Vagina (tissue), 2 donors: Measurements from ENCODE around the gene SNORC. TPM values are rescaled to one million over a fixed set of nuclear protein-coding genes. Genes with fewer than 3 reads are reported as not detected.

Experiments
- DNase-seq, 2 donors: peaks; one replicate each; pipeline ENCODE4 v3.0.0-alpha.2; 2017; ENCODE audit errors: extremely low spot score in 2 of 2
- H3K27ac ChIP-seq: fragments of 200-600 bp; sonication (generic); one replicate; pipeline ENCODE4 v1.5.1; 2019
- H3K27me3 ChIP-seq: fragments of 200-600 bp; sonication (generic); one replicate; pipeline ENCODE4 v1.5.1; 2019
- H3K36me3 ChIP-seq, 2 donors: fragments of 200-600 bp; sonication (generic); one replicate each; pipeline ENCODE4 v1.5.1; 2017 to 2019
- H3K4me1 ChIP-seq: fragments of 200-600 bp; sonication (generic); one replicate; pipeline ENCODE4 v1.5.1; 2019
- H3K4me3 ChIP-seq, 2 donors: fragments of 200-600 bp; sonication (generic); 1 replicate in 1 of 2; 2 replicates in 1 of 2; pipeline ENCODE4 v1.5.1; 2016 to 2019
- H3K9me3 ChIP-seq: fragments of 200-600 bp; sonication (generic); one replicate; pipeline ENCODE4 v1.5.1; 2019
- POLR2A ChIP-seq, 2 donors: fragments of 450-650 bp; IDR thresholded peaks; one replicate each; pipeline ENCODE4 v1.6.1; 2017; ENCODE audit warnings: antibody characterized with exemption in 2 of 2, mild to moderate bottlenecking in 2 of 2, moderate library complexity in 2 of 2
- POLR2AphosphoS5 ChIP-seq, 2 donors: sonication (generic); formaldehyde crosslinking; IDR thresholded peaks; one replicate each; pipeline ENCODE4 v1.9.0; 2017; ENCODE audit warnings: antibody characterized with exemption in 2 of 2, mild to moderate bottlenecking in 2 of 2, low read depth in 1 of 2; ENCODE audit not compliant: insufficient read depth in 1 of 2
- intact Hi-C: fragments of 100-400 bp; cut with DNase I; formaldehyde crosslinking; loops from one replicate; pipeline ENCODE4 v1.15.1; 2023
- total RNA-seq: library from RNA; depleted of rRNA; stranded (reverse); fragments of >200 nt; gene quantifications from one replicate; pipeline ENCODE4 v1.2.3, GENCODE V29; 2016
- TF ChIP-seq, protein P1 (sequence below), 3 experiments: fragments of 450-650 bp in 2 of 3; fragments of 200-600 bp in 1 of 3; sonication (generic) in 1 of 3; IDR thresholded peaks; one replicate each; pipeline ENCODE4 v1.5.1; 2017 to 2019; ENCODE audit warnings: antibody characterized with exemption in 3 of 3, mild to moderate bottlenecking in 2 of 3, moderate library complexity in 2 of 3

Gene SNORC
- total RNA-seq, 1 donor from 2014 or later, result not detected

DNA sequence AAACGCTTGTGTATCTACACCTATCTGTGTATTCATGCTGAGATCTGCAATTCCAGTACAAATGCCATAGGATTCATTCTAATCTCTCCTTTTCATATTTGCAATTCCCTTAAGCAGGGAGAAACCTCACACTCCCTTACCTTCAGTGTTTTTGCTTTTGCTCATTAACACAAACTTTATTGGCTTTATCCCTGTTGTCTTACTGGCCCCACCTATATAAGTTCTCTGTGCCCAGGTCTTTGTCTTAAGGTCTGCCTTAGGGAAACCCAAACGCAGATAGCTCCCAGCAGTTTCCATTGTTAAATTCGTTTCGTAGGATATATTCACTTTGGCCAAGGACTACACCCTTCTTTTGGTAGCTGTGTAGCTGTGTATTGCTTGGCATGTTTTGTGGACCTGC lies 4.0 kb upstream of the SNORC start:
- peak in 1 of 2 donors; percentile 10 for DNase-seq
- Histone ChIP-seq H3K4me3 (no peak overlapping the region), H3K27ac (no peak overlapping the region), H3K9me3 (no peaks in the 10 kb centered on the region), H3K36me3 (no peaks in the 10 kb centered on the region), H3K4me1 (no peaks in the 10 kb centered on the region), H3K27me3 (no peaks in the 10 kb centered on the region)
- TF ChIP-seq, protein P1, sequence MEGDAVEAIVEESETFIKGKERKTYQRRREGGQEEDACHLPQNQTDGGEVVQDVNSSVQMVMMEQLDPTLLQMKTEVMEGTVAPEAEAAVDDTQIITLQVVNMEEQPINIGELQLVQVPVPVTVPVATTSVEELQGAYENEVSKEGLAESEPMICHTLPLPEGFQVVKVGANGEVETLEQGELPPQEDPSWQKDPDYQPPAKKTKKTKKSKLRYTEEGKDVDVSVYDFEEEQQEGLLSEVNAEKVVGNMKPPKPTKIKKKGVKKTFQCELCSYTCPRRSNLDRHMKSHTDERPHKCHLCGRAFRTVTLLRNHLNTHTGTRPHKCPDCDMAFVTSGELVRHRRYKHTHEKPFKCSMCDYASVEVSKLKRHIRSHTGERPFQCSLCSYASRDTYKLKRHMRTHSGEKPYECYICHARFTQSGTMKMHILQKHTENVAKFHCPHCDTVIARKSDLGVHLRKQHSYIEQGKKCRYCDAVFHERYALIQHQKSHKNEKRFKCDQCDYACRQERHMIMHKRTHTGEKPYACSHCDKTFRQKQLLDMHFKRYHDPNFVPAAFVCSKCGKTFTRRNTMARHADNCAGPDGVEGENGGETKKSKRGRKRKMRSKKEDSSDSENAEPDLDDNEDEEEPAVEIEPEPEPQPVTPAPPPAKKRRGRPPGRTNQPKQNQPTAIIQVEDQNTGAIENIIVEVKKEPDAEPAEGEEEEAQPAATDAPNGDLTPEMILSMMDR (IDR thresholded peaks at IDR 0.05), result no peak
- no peak for TF ChIP-seq POLR2A (IDR thresholded peaks at IDR 0.05)
- no peak for TF ChIP-seq POLR2AphosphoS5 (IDR thresholded peaks at IDR 0.05; ENCODE audit: insufficient read depth in 1 of 2, low read depth in 1 of 2)
- intact Hi-C loops, result no loop called here

DNA sequence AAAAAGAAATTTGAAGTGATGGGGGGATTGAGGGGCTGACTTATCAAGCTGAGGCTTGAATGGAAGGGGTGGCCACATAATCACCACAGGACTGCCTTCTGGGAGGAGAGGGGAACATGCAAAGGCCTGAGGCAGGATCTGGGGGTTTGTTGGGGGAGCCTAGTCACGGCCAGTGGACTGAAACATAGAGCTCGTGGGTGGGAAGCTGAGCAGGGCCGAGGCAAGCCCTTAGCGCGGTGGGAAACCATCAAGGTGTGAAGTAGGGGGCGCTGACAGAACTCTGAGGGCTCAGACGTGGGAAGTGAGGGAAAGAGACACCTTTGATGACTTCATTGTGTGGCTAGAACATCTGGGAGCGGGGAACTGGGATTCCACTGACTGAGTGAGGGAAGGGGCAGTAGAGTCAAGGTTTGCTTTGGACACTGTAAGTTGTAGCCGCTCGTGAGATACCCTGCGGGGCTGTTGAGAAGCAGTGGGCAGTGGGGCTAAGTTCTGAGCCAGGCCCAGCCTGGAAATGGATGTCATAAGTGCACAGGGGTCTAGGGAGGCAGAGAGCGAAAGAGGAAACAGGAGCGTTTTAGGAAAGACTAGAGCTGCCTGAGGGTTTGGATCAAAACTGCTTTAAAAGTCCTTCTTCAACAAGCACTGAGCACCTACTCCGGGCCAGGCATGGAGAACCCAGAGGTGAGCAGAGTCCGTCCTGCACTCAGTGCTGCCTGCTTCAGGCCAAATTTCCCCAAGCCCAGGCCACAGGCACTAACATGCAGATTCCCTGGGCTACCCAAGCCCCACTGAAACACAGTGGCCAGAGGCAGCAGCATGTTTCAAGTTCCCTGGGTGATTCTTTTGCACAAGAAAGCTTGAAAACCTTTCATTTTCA lies 686 bp upstream of the SNORC start:
- no peak for TF ChIP-seq POLR2A (IDR thresholded peaks at IDR 0.05)
- Histone ChIP-seq H3K36me3 (no peaks in the 10 kb centered on the region), H3K9me3 (no peaks in the 10 kb centered on the region), H3K27me3 (no peaks in the 10 kb centered on the region), H3K4me1 (no peaks in the 10 kb centered on the region), H3K27ac (no peak overlapping the region), H3K4me3 (no peak overlapping the region)
- intact Hi-C loops, result no loop called here
- DNase-seq, result peak in 1 of 2 donors; percentile 52

- H3K27ac ChIP-seq, result no peak overlapping the region
- H3K9me3 ChIP-seq, result no peaks in the 10 kb centered on the region
- H3K36me3 ChIP-seq, result no peaks in the 10 kb centered on the region
- TF ChIP-seq POLR2A (IDR thresholded peaks at IDR 0.05) (no peak), POLR2AphosphoS5 (IDR thresholded peaks at IDR 0.05; ENCODE audit: insufficient read depth in 1 of 2, low read depth in 1 of 2) (no peak)
- TF ChIP-seq, protein P1 (IDR thresholded peaks at IDR 0.05), result no peak
- DNase-seq, result no peak
- no peaks in the 10 kb centered on the region for H3K27me3 ChIP-seq
- H3K4me3 ChIP-seq, result no peak overlapping the region
- peaks cover 5% of the 10 kb centered on the region for H3K4me1 ChIP-seq
- intact Hi-C loops, result no loop called here
Measured at GRCh38 chr2:232870766-232871371, 805 bp downstream of the SNORC start.

DNA sequence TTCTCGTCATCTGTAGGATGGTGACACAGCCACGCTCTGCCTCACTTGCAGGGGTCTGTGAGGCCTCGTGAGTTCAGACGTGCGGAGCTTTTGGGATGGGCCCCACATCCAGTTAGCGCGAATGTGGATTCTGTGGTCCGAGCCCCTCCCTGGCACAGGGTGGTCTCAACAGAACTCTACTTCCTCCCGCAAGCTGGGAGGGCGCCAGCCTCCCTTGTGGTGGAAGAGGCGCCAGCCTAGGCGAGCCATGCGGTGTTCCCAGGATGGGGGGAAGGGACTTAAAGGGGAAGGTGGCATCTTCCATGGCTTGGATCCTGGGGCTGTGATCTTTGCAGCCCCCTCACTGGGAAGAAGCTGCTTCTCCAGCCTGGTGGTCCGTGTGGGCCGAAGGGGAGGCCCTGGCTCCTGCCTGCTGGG lies 1.4 kb downstream of the SNORC start:
- DNase-seq, result peak in 1 of 2 donors; percentile 95
- H3K9me3 ChIP-seq, result no peaks in the 10 kb centered on the region
- H3K36me3 ChIP-seq, result no peaks in the 10 kb centered on the region
- H3K4me3 ChIP-seq, result no peak overlapping the region
- peaks cover 8% of the 10 kb centered on the region for H3K4me1 ChIP-seq
- intact Hi-C loops, result no loop called here
- TF ChIP-seq POLR2A (IDR thresholded peaks at IDR 0.05), result no peak
- TF ChIP-seq POLR2AphosphoS5 (IDR thresholded peaks at IDR 0.05; ENCODE audit: insufficient read depth in 1 of 2, low read depth in 1 of 2), result no peak
- TF ChIP-seq, protein P1 (IDR thresholded peaks at IDR 0.05), result no peak
- no peak overlapping the region for H3K27ac ChIP-seq
- no peaks in the 10 kb centered on the region for H3K27me3 ChIP-seq

- H3K27ac ChIP-seq, result no peak overlapping the region
- no peaks in the 10 kb centered on the region for H3K27me3 ChIP-seq
- no peak for TF ChIP-seq POLR2A (IDR thresholded peaks at IDR 0.05)
- TF ChIP-seq, protein P1 (IDR thresholded peaks at IDR 0.05), result no peak
- no peak for TF ChIP-seq POLR2AphosphoS5 (IDR thresholded peaks at IDR 0.05; ENCODE audit: insufficient read depth in 1 of 2, low read depth in 1 of 2)
- no peak overlapping the region for H3K4me3 ChIP-seq
- no peaks in the 10 kb centered on the region for H3K36me3 ChIP-seq
- H3K9me3 ChIP-seq, result no peaks in the 10 kb centered on the region
- H3K4me1 ChIP-seq, result peaks cover 8% of the 10 kb centered on the region
- peak in 1 of 2 donors; percentile 94 for DNase-seq
- intact Hi-C loops, result no loop called here
Measured at GRCh38 chr2:232871835-232872736, 2.0 kb downstream of the SNORC start.
